IMR-90 (cell line): ENCODE measurements around the gene RRP1. TPM values are rescaled to one million over a fixed set of nuclear protein-coding genes. Genes with fewer than 3 reads are reported as not detected.

Source experiments
- ATAC-seq: fragments of 200-7000 bp; cut with Tn5 transposase; 2 replicates; pipeline ENCODE4 v1.9.1; 2020; ENCODE audit warnings: low read depth, mild to moderate bottlenecking, moderate library complexity
- BruUV-seq: library from RNA; stranded (reverse); fragments of 400-500 nt; replicated peaks from 2 replicates; lab custom pipeline; 2021; lab: Mats Ljungman, UMichigan
- CTCF ChIA-PET: fragments of 300-600 bp; formaldehyde crosslinking; extraction: SDS; loops from one replicate; lab custom pipeline; 2021; ENCODE audit warnings: antibody characterized with exemption; lab: Yijun Ruan, JAX
- POLR2A ChIA-PET: fragments of 300-600 bp; sonication (Branson Sonifier 250); formaldehyde crosslinking; loops from one replicate; lab custom pipeline; 2022; ENCODE audit warnings: antibody characterized with exemption; ENCODE audit not compliant: unreplicated experiment; lab: Charles Lee
- DNase-seq: peaks from one replicate; pipeline ENCODE4 v3.0.0; 2013
- H2AFZ ChIP-seq: replicated peaks from 2 replicates; pipeline ENCODE3; 2013; ENCODE audit warnings: low read length, mild to moderate bottlenecking; ENCODE audit not compliant: poor library complexity
- H2AK5ac ChIP-seq: 2 replicates; pipeline ENCODE4 v1.6.1; 2013; ENCODE audit warnings: low read depth, low read length, inconsistent platforms
- H2AK9ac ChIP-seq: replicated peaks from 2 replicates; pipeline ENCODE3; 2013; ENCODE audit warnings: mild to moderate bottlenecking, low read depth, low read length, moderate library complexity; ENCODE audit not compliant: poor library complexity
- H2BK120ac ChIP-seq: 2 replicates; pipeline ENCODE4 v1.6.1; 2013; ENCODE audit warnings: low read depth, low read length, inconsistent platforms
- H2BK15ac ChIP-seq: 3 replicates; pipeline ENCODE4 v1.6.1; 2013; ENCODE audit warnings: low read depth, low read length, inconsistent platforms
- H2BK20ac ChIP-seq: 2 replicates; pipeline ENCODE4 v1.6.1; 2013; ENCODE audit warnings: low read depth, mild to moderate bottlenecking, inconsistent platforms, low read length, moderate library complexity
- H2BK5ac ChIP-seq: 2 replicates; pipeline ENCODE4 v1.6.1; 2013; ENCODE audit warnings: mild to moderate bottlenecking, low read depth, low read length, inconsistent platforms; ENCODE audit not compliant: poor library complexity, severe bottlenecking
- H3K14ac ChIP-seq: replicated peaks from 2 replicates; pipeline ENCODE4 v1.6.1; 2013; ENCODE audit warnings: low read depth, low read length, inconsistent platforms
- H3K18ac ChIP-seq: 2 replicates; pipeline ENCODE4 v1.6.1; 2013; ENCODE audit warnings: low read depth, low read length, control low read depth
- H3K23ac ChIP-seq: 2 replicates; pipeline ENCODE4 v1.6.1; 2013; ENCODE audit warnings: low read depth, low read length, inconsistent platforms
- H3K27ac ChIP-seq: 2 replicates; pipeline ENCODE4 v1.5.1; 2013; ENCODE audit warnings: mild to moderate bottlenecking, control low read depth, low read length; ENCODE audit not compliant: insufficient read depth
- H3K27me3 ChIP-seq: 2 replicates; pipeline ENCODE4 v1.6.1; 2013; ENCODE audit warnings: low read length; ENCODE audit not compliant: control insufficient read depth, insufficient read depth
- H3K36me3 ChIP-seq: 2 replicates; pipeline ENCODE4 v1.6.1; 2013; ENCODE audit warnings: low read length, mixed read lengths; ENCODE audit not compliant: control insufficient read depth, insufficient read depth
- H3K4ac ChIP-seq: 2 replicates; pipeline ENCODE4 v1.6.1; 2013; ENCODE audit warnings: low read depth, low read length, inconsistent platforms
- H3K4me1 ChIP-seq: 2 replicates; pipeline ENCODE4 v1.6.1; 2013; ENCODE audit warnings: low read length, mixed read lengths; ENCODE audit not compliant: control insufficient read depth, insufficient read depth
- H3K4me2 ChIP-seq: 2 replicates; pipeline ENCODE4 v1.6.1; 2013; ENCODE audit warnings: low read depth, mild to moderate bottlenecking, control low read depth, low read length, moderate library complexity
- H3K4me3 ChIP-seq: 2 replicates; pipeline ENCODE4 v1.5.1; 2013; ENCODE audit warnings: low read depth, mild to moderate bottlenecking, control low read depth, low read length, moderate library complexity; ENCODE audit not compliant: insufficient read depth
- H3K56ac ChIP-seq: 2 replicates; pipeline ENCODE4 v1.6.1; 2013; ENCODE audit warnings: low read length, inconsistent platforms; ENCODE audit not compliant: insufficient read depth; ENCODE audit errors: extremely low read depth
- H3K79me1 ChIP-seq, 2 experiments: 2 replicates each; pipeline ENCODE4 v1.6.1; 2013; ENCODE audit warnings: low read length in 2 of 2, inconsistent platforms in 1 of 2, low read depth in 1 of 2
- H3K9ac ChIP-seq: 2 replicates; pipeline ENCODE4 v1.6.1; 2013; ENCODE audit warnings: low read depth, low read length, control low read depth
- H3K9me1 ChIP-seq: 2 replicates; pipeline ENCODE4 v1.6.1; 2013; ENCODE audit warnings: low read length, inconsistent platforms; ENCODE audit not compliant: insufficient read depth
- H3K9me3 ChIP-seq: 2 replicates; pipeline ENCODE4 v1.6.1; 2013; ENCODE audit warnings: low read length; ENCODE audit not compliant: control insufficient read depth, insufficient read depth
- H4K20me1 ChIP-seq: 2 replicates; pipeline ENCODE4 v1.6.1; 2013; ENCODE audit warnings: low read length, inconsistent platforms; ENCODE audit not compliant: insufficient read depth
- H4K5ac ChIP-seq: 2 replicates; pipeline ENCODE4 v1.6.1; 2013; ENCODE audit warnings: mild to moderate bottlenecking, low read depth, low read length, control low read depth
- H4K8ac ChIP-seq, 2 experiments: 2 replicates each; pipeline ENCODE4 v1.6.1; 2013; ENCODE audit warnings: low read depth in 2 of 2, low read length in 2 of 2, control low read depth in 1 of 2, inconsistent platforms in 1 of 2
- H4K91ac ChIP-seq: 2 replicates; pipeline ENCODE4 v1.6.1; 2013; ENCODE audit warnings: low read depth, low read length, inconsistent platforms; ENCODE audit not compliant: insufficient read depth
- BHLHE40 ChIP-seq: fragments of 150-350 bp; IDR thresholded peaks from 2 replicates; pipeline ENCODE4 v1.6.1; 2016; ENCODE audit warnings: mild to moderate bottlenecking, low read depth, low read length
- CEBPB ChIP-seq: IDR thresholded peaks from 2 replicates; pipeline ENCODE4 v1.6.1; 2012; ENCODE audit warnings: low read depth, low read length, improper control_type of control experiment
- CHD1 ChIP-seq: IDR thresholded peaks from 2 replicates; pipeline ENCODE4 v1.6.1; 2012; ENCODE audit warnings: low read depth, low read length, improper control_type of control experiment
- FOS ChIP-seq: fragments of 150-350 bp; IDR thresholded peaks from 2 replicates; pipeline ENCODE4 v1.6.1; 2016; ENCODE audit warnings: low read depth, low read length
- MAFK ChIP-seq: IDR thresholded peaks from 2 replicates; pipeline ENCODE4 v1.6.1; 2012; ENCODE audit warnings: low read depth, low read length, improper control_type of control experiment
- MAZ ChIP-seq: IDR thresholded peaks from 2 replicates; pipeline ENCODE4 v1.6.1; 2012; ENCODE audit warnings: low read depth, mild to moderate bottlenecking, low read length, improper control_type of control experiment, moderate library complexity, borderline replicate concordance
- MXI1 ChIP-seq: IDR thresholded peaks from 2 replicates; pipeline ENCODE4 v1.6.1; 2012; ENCODE audit warnings: low read depth, mild to moderate bottlenecking, low read length, moderate library complexity, borderline replicate concordance
- NFE2L2 ChIP-seq: fragments of 150-350 bp; IDR thresholded peaks from 2 replicates; pipeline ENCODE4 v1.6.1; 2016; ENCODE audit warnings: low read depth, mild to moderate bottlenecking, low read length
- RAD21 ChIP-seq: IDR thresholded peaks from 2 replicates; pipeline ENCODE4 v1.6.1; 2012; ENCODE audit warnings: low read length, improper control_type of control experiment
- RCOR1 ChIP-seq: IDR thresholded peaks from 2 replicates; pipeline ENCODE4 v1.6.1; 2012; ENCODE audit warnings: mild to moderate bottlenecking, low read length, improper control_type of control experiment; ENCODE audit not compliant: insufficient replicate concordance
- RFX5 ChIP-seq: IDR thresholded peaks from 2 replicates; pipeline ENCODE4 v1.8.0; 2012; ENCODE audit warnings: low read depth, mild to moderate bottlenecking, low read length, moderate library complexity
- WGBS, 2 experiments: methylation state at CpG; one replicate each; pipeline versions ENCODE4 v1.1.5 to v1.1.7; 2013; ENCODE audit warnings: missing lambda C conversion rate in 2 of 2; ENCODE audit not compliant: insufficient read length in 1 of 2; ENCODE audit errors: extremely low coverage in 2 of 2; 5-methylcytosine and 5-hydroxymethylcytosine counted together
- dilution Hi-C: fragments of 300-500 bp; cut with HindIII; formaldehyde crosslinking; loops from one replicate; pipeline ENCODE4 v1.14.3; 2018; ENCODE audit warnings: low sequenced_read_pairs; ENCODE audit not compliant: unreplicated experiment
- in situ Hi-C: fragments of 300-500 bp; cut with MboI; formaldehyde crosslinking; loops from 3 replicates; pipeline ENCODE4 v1.14.3; 2019; ENCODE audit warnings: low sequenced_read_pairs, inconsistent platforms, mixed read lengths
- intact Hi-C: fragments of 100-400 bp; cut with micrococcal nuclease; formaldehyde crosslinking; loops from 2 replicates; pipeline ENCODE4 v1.10.0; 2022
- polyA plus RNA-seq, 3 experiments: library from polyadenylated mRNA; depleted of rRNA; stranded (reverse); fragments of >200 nt; gene quantifications; 2 replicates each; pipeline ENCODE4 v1.2.3, GENCODE V29; 2012; ENCODE audit warnings: low replicate concordance in 1 of 3
- total RNA-seq: library from RNA; depleted of rRNA; stranded (reverse); fragments of >200 nt; gene quantifications from 2 replicates; pipeline ENCODE4 v1.2.3, GENCODE V29; 2012
- TF ChIP-seq, protein P1 (sequence below): conservative IDR thresholded peaks from 2 replicates; pipeline ENCODE4 v1.5.1; 2012; ENCODE audit warnings: mild to moderate bottlenecking, low read depth, low read length, improper control_type of control experiment
- TF ChIP-seq, protein P2 (sequence below): fragments of 150-350 bp; IDR thresholded peaks from 2 replicates; pipeline ENCODE4 v1.6.1; 2016; ENCODE audit warnings: low read depth, mild to moderate bottlenecking, low read length, moderate library complexity, borderline replicate concordance
- TF ChIP-seq, protein P3 (sequence below): fragments of 150-350 bp; IDR thresholded peaks from 2 replicates; pipeline ENCODE4 v1.6.1; 2017; ENCODE audit warnings: mild to moderate bottlenecking, antibody characterized with exemption, low read length, low read depth

RRP1 gene
- total and polyA plus RNA-seq, 2 of the 4 experiments (the other 2 are of a cell fraction), result 20.2 to 23.3 TPM

DNA sequence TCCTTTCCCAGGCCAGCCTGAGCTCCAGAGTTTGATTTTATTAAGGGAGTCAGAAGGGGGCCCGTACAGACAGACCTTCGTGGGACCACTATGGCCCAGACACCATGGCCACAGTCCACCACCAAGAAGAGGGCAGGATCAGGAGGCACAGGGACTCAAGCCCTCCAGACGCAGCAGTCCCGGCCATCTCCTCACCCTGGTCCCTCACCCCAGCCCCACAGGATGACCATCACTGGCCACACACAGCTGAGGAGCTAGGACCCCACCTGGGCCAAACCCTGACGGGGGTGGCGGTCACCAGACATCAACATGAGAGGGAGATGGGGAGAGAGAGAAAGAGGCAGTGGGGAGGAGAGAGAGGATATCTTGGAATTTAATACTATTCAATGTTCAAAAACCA lies 46.5 kb downstream of the RRP1 start:
- Histone ChIP-seq H2AFZ (no peak overlapping the region), H2BK15ac (no peak overlapping the region), H4K8ac (no peak overlapping the region), H2BK120ac (no peak overlapping the region), H3K36me3 (no peaks in the 10 kb centered on the region), H3K4ac (no peak overlapping the region), H3K4me3 (no peak overlapping the region), H3K27me3 (peaks cover 27% of the 10 kb centered on the region), H3K14ac (no peak overlapping the region), H4K91ac (no peak overlapping the region), H3K9ac (no peak overlapping the region), H3K27ac (no peak overlapping the region), H2BK20ac (no peak overlapping the region), H2AK5ac (no peak overlapping the region), H2BK5ac (no peak overlapping the region), H4K20me1 (no peaks in the 10 kb centered on the region), H3K4me2 (no peak overlapping the region), H3K9me1 (no peaks in the 10 kb centered on the region), H4K5ac (no peak overlapping the region), H3K23ac (no peak overlapping the region), H3K9me3 (peaks cover 7% of the 10 kb centered on the region; the same call in 1 of the 2 replicates), H3K4me1 (no peaks in the 10 kb centered on the region), H3K18ac (no peak overlapping the region), H2AK9ac (no peak overlapping the region), H3K56ac (no peak overlapping the region), H3K79me1 (no peaks in the 10 kb centered on the region)
- no CpG with 5 or more reads among the region's 6 CpGs for WGBS, 2 experiments
- no peak for DNase-seq
- TF ChIP-seq, protein P1, sequence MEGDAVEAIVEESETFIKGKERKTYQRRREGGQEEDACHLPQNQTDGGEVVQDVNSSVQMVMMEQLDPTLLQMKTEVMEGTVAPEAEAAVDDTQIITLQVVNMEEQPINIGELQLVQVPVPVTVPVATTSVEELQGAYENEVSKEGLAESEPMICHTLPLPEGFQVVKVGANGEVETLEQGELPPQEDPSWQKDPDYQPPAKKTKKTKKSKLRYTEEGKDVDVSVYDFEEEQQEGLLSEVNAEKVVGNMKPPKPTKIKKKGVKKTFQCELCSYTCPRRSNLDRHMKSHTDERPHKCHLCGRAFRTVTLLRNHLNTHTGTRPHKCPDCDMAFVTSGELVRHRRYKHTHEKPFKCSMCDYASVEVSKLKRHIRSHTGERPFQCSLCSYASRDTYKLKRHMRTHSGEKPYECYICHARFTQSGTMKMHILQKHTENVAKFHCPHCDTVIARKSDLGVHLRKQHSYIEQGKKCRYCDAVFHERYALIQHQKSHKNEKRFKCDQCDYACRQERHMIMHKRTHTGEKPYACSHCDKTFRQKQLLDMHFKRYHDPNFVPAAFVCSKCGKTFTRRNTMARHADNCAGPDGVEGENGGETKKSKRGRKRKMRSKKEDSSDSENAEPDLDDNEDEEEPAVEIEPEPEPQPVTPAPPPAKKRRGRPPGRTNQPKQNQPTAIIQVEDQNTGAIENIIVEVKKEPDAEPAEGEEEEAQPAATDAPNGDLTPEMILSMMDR, result no peak
- no peak for TF ChIP-seq MAFK
- no peak for TF ChIP-seq CHD1
- no peak for TF ChIP-seq NFE2L2
- no peak for TF ChIP-seq BHLHE40
- no peak for TF ChIP-seq MAZ
- TF ChIP-seq, protein P2, sequence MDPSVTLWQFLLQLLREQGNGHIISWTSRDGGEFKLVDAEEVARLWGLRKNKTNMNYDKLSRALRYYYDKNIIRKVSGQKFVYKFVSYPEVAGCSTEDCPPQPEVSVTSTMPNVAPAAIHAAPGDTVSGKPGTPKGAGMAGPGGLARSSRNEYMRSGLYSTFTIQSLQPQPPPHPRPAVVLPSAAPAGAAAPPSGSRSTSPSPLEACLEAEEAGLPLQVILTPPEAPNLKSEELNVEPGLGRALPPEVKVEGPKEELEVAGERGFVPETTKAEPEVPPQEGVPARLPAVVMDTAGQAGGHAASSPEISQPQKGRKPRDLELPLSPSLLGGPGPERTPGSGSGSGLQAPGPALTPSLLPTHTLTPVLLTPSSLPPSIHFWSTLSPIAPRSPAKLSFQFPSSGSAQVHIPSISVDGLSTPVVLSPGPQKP, result no peak
- no peak for TF ChIP-seq FOS
- TF ChIP-seq MXI1, result no peak
- TF ChIP-seq CEBPB, result no peak
- TF ChIP-seq RAD21, result no peak
- no peak for TF ChIP-seq RFX5
- TF ChIP-seq, protein P3, sequence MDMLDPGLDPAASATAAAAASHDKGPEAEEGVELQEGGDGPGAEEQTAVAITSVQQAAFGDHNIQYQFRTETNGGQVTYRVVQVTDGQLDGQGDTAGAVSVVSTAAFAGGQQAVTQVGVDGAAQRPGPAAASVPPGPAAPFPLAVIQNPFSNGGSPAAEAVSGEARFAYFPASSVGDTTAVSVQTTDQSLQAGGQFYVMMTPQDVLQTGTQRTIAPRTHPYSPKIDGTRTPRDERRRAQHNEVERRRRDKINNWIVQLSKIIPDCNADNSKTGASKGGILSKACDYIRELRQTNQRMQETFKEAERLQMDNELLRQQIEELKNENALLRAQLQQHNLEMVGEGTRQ, result no peak
- no peak for TF ChIP-seq RCOR1
- CTCF ChIA-PET, result no interaction called here
- dilution Hi-C loops (no loop called here), intact Hi-C loops (no loop called here), in situ Hi-C loops (no loop called here)
- no peak for ATAC-seq
- no TSS peak for BruUV-seq
- POLR2A ChIA-PET, result no interaction called here
